Subcutaneous adipose tissue (tissue), 4 donors: ENCODE measurements around the gene PVALEF. TPM values are rescaled to one million over a fixed set of nuclear protein-coding genes. Genes with fewer than 3 reads are reported as not detected.

Experiments
- total RNA-seq, 4 donors: library from RNA; depleted of rRNA; stranded (reverse); fragments of >200 nt; gene quantifications; one replicate each; pipeline ENCODE4 v1.1.0, GENCODE V29; 2016
- TF ChIP-seq, protein P1 (sequence below): fragments of 450-650 bp; IDR thresholded peaks from one replicate; pipeline ENCODE4 v1.5.1; 2016; ENCODE audit warnings: low read depth, mild to moderate bottlenecking, control low read depth, antibody characterized with exemption, moderate library complexity

PVALEF gene
- total RNA-seq, 4 donors from 2014 or later = not detected

DNA sequence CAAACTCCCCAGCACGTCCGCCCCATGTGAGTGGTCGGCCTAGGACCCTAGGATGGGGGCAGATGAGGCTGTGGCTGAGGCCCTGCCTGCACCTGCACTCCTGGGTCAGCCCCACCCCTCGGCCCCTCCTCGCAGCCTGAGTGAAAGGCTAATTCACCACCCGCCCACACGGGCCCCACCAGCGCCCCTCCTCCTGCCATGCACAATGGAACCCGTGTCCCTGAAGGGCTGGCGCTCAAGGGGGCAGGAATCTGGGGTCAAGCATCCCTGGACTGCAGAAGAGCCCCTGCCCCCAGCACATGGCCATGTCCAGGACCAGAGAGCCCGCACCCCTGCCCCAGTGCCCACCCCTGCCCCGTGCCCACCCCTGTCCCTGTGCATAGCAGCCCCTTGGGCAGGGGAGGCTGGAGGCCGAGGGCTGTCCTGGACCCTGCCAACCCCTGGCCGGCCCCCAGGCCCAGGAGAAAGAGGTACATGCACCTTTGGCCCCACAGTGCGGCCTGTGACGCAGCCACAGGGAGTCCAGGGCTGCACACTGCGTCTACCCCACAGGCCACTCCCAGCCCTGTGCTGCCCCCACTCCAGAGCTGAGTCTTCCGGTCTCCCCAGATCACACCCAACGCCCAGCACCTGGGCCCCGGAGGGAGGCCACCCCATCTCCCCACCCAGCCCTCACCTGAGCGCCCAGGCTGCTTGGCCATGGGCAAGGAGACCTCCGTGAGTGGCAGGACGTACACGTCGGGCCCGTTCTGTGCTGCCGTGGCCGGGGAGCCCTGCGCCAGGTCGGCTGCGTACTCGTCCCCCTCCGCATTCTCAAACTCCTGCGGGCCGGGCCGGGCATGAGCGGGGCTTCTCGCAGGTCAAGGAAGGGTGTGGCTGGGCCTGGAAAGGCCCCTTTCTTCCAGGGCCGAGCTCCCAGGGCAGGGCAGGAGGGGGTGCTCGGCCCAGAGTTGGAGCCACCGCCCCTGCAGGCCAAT, 34.6 kb upstream of the PVALEF start:
- TF ChIP-seq, protein P1, sequence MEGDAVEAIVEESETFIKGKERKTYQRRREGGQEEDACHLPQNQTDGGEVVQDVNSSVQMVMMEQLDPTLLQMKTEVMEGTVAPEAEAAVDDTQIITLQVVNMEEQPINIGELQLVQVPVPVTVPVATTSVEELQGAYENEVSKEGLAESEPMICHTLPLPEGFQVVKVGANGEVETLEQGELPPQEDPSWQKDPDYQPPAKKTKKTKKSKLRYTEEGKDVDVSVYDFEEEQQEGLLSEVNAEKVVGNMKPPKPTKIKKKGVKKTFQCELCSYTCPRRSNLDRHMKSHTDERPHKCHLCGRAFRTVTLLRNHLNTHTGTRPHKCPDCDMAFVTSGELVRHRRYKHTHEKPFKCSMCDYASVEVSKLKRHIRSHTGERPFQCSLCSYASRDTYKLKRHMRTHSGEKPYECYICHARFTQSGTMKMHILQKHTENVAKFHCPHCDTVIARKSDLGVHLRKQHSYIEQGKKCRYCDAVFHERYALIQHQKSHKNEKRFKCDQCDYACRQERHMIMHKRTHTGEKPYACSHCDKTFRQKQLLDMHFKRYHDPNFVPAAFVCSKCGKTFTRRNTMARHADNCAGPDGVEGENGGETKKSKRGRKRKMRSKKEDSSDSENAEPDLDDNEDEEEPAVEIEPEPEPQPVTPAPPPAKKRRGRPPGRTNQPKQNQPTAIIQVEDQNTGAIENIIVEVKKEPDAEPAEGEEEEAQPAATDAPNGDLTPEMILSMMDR = no peak

DNA sequence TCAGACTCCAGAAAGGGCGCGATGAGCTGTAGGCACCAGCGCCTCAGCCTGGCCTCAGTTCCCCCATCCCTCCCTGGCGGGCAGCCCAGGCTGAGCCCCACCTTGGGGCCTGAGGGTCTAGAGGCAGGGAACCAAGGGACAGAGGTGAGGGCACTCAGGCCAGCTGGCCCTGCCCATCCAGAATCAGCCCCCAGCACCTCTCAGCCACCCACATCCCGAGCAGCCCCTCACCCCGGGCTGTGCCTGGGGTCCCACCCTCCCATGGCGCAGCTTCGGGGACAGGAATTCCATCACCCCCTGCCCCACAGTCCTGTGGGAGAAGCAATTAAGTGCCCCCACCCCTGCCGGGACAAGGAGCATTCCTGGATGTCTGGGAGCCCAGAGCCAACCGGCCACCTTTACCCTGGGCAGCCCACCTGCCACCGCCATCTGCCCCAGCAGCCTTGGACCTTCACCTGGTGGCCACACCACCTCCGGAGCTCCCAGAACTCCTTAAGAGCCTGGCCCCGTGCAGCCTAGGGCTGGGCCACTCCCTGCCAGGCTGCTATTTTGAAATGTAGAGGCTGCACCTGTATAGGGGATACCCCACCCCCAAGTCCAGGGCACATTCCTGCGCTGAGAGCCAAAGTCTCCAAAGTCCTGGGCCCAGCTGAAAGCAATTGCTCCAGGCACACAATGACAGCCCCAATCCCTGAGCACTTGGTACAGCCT, 33.7 kb upstream of the PVALEF start:
- TF ChIP-seq, protein P1 = no peak

DNA sequence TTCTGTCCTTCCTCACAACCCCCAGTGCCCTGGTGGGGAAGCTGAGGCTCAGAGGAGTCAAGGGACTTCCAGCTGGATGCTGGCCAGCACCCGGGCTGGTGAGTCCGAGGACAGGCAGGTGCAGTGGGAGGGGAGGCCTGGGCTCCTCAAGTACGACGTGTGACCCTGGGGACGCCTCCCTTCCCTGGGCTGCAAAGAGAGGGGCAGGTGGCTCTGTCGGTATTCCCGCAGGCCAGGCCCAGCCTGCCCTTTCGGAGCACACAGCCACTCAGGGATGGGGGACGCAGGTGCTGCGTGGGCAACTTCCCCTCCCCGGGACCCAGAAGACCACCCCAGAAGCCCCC, 33.1 kb upstream of the PVALEF start:
- TF ChIP-seq, protein P1 = no peak

DNA sequence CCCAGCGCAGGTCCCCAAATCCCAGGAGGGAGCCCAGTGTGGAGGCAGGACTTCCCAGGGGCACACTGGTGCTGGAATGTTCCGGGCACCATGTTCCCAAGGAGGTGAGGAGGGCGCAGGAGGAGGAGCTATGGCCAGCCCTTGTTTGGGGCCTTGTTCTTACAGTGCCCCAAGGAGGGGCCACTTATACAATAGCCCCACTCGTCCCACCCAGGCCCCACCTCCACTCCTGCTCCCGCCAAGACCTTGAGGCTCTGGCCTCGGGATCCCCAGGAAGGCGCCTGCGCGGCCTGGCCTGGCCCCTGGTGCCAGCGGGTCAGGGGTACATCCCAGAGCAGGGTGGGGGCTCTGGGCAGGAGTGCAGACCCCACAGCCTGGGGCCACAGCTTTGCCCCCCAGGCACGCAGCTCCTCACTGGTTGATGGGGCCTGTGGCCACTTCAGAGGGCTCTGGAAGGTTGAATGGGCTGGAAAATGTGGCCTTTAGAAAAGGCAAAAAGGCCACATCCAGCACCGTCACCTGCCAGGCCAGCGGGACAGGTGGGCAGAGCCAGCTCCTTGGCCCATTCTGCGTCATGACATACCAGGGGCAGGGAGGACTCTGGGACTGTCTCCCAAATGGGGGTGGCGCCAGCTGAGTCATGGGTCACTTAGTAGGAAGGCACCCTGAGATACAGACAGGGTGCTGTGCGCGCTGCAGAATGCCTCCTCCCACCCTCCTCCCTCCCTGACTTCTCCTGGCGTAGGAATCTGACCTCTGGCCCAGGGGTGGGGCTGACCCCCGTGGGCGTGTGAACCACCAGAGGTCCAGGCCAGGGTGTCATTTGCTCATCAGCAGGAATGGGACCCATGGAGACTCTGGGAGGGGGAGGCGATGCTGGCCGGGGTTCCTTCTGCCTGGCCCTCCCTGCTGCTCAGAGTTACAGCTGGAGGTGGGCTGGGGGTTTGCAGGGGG, 32.3 kb upstream of the PVALEF start:
- TF ChIP-seq, protein P1 = no peak

DNA sequence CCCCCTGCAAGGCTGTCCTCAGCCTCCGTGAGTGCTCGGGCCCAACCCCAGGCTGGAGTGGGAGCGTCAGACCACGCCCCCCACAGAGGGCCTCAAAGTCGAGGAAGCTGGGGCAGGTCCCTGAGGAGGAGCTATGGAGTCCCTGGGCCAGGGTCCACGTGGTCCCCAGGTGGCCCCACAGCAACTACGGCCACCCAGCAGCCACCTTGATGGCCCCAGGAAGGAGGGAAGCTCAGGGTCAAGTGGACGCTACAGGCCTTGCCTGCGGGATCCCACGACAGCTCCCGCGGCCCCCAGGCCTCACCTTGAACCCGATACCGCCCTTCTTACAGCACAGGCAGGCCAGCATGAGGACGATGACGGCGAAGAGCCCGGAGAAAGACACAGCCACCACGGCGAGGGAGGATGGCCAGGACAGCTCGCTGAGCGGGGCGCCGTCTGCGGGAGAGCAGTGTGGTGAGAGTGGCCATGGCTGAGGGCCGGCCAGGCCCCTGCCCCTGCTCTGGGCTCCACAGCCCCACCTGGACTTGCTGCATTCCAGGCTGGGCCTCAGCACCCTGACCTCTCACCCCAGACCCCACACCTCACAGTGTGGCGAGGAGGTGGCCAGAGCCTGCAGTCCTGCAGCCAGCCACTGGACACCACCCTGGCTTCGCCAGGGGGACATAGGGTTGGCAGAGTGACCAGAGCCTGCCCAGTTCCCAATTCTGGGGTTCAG, 31.1 kb upstream of the PVALEF start:
- TF ChIP-seq, protein P1 = no peak

DNA sequence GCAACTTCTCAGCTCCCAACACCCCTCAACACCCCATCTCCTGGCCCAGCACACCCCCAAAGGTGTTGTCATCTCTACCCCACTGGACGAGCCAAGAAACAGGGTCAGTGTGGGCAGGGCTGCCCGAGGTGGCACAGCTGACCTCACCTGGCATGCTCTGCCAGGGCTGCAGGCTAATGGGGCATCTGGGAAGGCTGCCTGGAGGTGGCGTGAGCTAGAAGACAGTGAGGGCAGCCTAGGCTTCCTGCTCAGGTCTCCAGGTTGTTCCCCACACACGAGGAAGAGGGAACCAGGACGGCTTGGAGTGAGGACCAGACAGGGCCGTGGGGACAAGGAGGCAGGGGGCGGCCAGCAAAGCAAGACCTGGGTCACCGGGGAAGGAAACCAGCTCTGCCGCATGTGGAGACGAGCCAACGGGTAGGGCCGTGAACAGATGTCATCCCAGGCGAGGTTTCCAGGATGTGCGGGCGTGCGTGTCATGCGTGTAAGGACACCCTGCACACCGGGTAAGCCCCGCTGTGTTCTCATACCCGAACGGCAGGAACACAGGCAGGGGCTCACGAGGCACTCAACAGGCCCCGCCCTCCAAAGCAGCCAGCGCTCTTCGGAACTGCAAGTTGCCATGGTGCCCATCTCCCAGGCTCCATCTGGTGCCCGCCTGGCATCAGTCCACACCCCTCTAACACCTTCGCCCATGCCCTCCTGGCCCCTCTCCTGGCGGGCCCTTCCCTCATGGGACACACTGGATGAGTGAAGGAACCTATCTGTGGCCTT, 29.6 kb upstream of the PVALEF start:
- TF ChIP-seq, protein P1 = no peak
